Measurements from ENCODE around the gene PDE8A. TPM values are rescaled to one million over a fixed set of nuclear protein-coding genes. Genes with fewer than 3 reads are reported as not detected.

Gene PDE8A
- total and polyA plus RNA-seq, 2 experiments from 2014 or later, result 5.6 to 7.5 TPM

DNA sequence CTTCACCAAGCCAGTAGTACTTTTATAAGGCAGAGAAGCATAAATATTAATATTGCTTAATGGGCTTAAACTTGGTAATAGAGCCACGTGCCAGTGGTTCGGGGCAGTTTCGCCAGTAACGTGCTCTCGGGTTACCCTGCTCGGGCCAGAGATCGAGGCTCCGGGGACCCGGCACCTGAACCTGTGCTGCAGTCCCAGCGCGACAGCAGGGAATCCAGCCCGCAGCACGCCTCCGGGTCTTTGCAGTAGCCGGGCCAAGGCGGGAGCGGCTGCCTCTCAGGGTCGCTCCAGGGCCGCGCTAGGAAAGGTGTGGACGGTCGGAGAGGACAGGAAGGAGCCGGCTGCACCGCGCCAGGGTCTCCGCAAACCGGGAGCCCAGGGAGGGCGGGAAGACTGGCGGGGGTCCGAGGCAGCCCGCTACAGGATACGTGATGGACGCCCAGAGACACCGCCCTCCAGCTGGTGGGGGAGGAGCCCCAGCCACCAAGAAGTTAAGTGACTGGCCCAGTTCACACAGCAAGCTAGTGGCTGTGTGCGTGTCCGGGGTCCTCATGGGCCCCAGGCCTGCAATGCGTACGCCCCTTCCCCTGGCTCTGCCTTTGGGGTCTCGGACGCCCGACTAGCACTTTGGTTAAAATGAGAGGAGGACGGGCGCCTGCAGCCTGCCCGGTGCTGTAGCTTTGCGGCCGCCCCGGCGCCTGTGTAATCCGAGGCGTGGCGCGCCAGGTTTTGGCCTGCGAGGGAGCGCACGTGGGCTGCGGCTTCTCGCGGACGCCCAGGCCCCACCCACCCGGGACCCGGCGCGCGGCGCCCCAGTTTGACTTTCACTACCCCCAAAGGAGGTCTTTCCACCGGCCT, 1.2 kb upstream of the PDE8A start:
- H3K79me2 ChIP-seq (replicated peaks; ENCODE audit: insufficient read depth), result peaks cover 14% of the 10 kb centered on the region
- TF ChIP-seq, protein P1, sequence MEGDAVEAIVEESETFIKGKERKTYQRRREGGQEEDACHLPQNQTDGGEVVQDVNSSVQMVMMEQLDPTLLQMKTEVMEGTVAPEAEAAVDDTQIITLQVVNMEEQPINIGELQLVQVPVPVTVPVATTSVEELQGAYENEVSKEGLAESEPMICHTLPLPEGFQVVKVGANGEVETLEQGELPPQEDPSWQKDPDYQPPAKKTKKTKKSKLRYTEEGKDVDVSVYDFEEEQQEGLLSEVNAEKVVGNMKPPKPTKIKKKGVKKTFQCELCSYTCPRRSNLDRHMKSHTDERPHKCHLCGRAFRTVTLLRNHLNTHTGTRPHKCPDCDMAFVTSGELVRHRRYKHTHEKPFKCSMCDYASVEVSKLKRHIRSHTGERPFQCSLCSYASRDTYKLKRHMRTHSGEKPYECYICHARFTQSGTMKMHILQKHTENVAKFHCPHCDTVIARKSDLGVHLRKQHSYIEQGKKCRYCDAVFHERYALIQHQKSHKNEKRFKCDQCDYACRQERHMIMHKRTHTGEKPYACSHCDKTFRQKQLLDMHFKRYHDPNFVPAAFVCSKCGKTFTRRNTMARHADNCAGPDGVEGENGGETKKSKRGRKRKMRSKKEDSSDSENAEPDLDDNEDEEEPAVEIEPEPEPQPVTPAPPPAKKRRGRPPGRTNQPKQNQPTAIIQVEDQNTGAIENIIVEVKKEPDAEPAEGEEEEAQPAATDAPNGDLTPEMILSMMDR (conservative IDR thresholded peaks at IDR 0.05; ENCODE audit: low read depth in 2 of 2), result no peak
- no peak for TF ChIP-seq NANOG (IDR thresholded peaks at IDR 0.05; ENCODE audit: borderline replicate concordance)
- TF ChIP-seq, protein P2, sequence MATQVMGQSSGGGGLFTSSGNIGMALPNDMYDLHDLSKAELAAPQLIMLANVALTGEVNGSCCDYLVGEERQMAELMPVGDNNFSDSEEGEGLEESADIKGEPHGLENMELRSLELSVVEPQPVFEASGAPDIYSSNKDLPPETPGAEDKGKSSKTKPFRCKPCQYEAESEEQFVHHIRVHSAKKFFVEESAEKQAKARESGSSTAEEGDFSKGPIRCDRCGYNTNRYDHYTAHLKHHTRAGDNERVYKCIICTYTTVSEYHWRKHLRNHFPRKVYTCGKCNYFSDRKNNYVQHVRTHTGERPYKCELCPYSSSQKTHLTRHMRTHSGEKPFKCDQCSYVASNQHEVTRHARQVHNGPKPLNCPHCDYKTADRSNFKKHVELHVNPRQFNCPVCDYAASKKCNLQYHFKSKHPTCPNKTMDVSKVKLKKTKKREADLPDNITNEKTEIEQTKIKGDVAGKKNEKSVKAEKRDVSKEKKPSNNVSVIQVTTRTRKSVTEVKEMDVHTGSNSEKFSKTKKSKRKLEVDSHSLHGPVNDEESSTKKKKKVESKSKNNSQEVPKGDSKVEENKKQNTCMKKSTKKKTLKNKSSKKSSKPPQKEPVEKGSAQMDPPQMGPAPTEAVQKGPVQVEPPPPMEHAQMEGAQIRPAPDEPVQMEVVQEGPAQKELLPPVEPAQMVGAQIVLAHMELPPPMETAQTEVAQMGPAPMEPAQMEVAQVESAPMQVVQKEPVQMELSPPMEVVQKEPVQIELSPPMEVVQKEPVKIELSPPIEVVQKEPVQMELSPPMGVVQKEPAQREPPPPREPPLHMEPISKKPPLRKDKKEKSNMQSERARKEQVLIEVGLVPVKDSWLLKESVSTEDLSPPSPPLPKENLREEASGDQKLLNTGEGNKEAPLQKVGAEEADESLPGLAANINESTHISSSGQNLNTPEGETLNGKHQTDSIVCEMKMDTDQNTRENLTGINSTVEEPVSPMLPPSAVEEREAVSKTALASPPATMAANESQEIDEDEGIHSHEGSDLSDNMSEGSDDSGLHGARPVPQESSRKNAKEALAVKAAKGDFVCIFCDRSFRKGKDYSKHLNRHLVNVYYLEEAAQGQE (IDR thresholded peaks at IDR 0.05; ENCODE audit: unreplicated experiment), result no peak
- peak; percentile 73 for TF ChIP-seq CREB1 (CRISPR knock-in tag; IDR thresholded peaks at IDR 0.05; ENCODE audit: low read depth)
- no peak for TF ChIP-seq EZH2 (IDR thresholded peaks at IDR 0.05; ENCODE audit: low read depth, unreplicated experiment)
- no peak for TF ChIP-seq ZNF114 (CRISPR knock-in tag; IDR thresholded peaks at IDR 0.05)
- peak; percentile 69 for TF ChIP-seq POLR2AphosphoS5 (IDR thresholded peaks at IDR 0.05; ENCODE audit: low read depth)
- TF ChIP-seq JUNB (IDR thresholded peaks at IDR 0.05; ENCODE audit: unreplicated experiment), result no peak
- TF ChIP-seq ZNF331 (CRISPR knock-in tag; IDR thresholded peaks at IDR 0.05; ENCODE audit: low read depth), result no peak
- H4K20me1 ChIP-seq (replicated peaks; ENCODE audit: insufficient read depth), result peaks cover 13% of the 10 kb centered on the region
- H3K27ac ChIP-seq (ENCODE audit: low read depth), result peak overlapping the region; percentile 80
- peak overlapping the region; percentile 90 for H3K4me3 ChIP-seq
- H3K36me3 ChIP-seq (ENCODE audit: insufficient read depth), result no peaks in the 10 kb centered on the region
- peak overlapping the region; percentile 82 for H3K4me2 ChIP-seq
- Mint-ChIP-seq H3K27me3 (ENCODE audit: insufficient read depth, low read depth, poor library complexity) (peaks cover 51% of the 10 kb centered on the region), H3K4me3 (peak overlapping the region; percentile 85), H3K36me3 (ENCODE audit: low read depth) (no peaks in the 10 kb centered on the region; the same call in 2 of the 3 replicates), H3K4me1 (peaks cover 22% of the 10 kb centered on the region), H3K27ac (0 out of 2 replicates have a peak overlapping the region, but pooled peaks have one; percentile 72), H3K9me3 (no peaks in the 10 kb centered on the region; the same call in 2 of the 3 replicates)
- peak; percentile 93 for DNase-seq (ENCODE audit: low spot score)
- 0 out of 2 replicates have a peak, but pooled peaks cover 3% of the 10 kb centered on the region for H3F3A ChIP-seq (replicated peaks; ENCODE audit: low read depth)
- H3K27me3 ChIP-seq (ENCODE audit: insufficient read depth), result peaks cover 70% of the 10 kb centered on the region
- H3K9me2 ChIP-seq (ENCODE audit: insufficient read depth), result no peaks in the 10 kb centered on the region
- 0 out of 2 replicates have a peak, but pooled peaks cover 8% of the 10 kb centered on the region for H3K4me1 ChIP-seq (ENCODE audit: insufficient read depth)
- H2AFZ ChIP-seq, result peak overlapping the region; percentile 86
- peak; percentile 68 for ATAC-seq
